ENCODE measurements around the gene CTXN1.

Gene CTXN1

DNA sequence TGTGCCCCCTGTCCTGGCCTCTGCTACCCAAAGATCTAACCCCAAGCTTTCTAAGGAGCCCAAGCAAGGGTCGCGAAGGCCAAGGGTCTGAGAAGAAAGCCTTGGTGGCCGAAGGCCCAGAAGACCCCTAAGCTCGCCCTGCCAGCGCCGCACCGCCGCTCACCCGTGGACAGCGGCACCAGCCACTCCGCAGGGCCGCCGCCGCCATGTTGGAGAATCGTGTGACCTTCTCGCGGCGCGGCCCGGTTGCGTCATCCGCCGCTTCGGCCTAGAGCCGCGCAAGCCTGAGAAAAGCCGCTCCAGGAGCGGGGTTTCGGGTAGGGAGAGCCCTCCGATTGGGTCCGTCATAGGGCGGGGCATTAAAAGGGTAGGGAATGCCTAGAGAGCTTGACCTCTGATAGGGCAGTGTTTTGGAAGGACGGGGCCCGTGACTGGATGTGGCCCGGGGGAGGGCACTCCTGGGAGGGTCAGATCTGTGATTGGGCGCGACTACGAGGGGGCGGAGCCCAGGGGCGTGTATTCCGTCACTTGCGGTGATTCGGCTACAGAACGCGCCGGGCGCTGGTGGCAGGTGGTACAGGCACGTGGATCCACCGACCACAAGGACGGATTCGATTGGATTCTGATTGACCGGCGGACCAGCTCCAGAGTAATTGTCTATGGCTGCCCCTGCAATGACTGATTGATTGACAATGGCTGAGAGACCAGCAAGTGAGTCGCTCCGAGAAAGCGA lies 17.7 kb upstream of the CTXN1 start, which contains the start of gene TIMM44 (continued):
- TF ChIP-seq, protein P1, sequence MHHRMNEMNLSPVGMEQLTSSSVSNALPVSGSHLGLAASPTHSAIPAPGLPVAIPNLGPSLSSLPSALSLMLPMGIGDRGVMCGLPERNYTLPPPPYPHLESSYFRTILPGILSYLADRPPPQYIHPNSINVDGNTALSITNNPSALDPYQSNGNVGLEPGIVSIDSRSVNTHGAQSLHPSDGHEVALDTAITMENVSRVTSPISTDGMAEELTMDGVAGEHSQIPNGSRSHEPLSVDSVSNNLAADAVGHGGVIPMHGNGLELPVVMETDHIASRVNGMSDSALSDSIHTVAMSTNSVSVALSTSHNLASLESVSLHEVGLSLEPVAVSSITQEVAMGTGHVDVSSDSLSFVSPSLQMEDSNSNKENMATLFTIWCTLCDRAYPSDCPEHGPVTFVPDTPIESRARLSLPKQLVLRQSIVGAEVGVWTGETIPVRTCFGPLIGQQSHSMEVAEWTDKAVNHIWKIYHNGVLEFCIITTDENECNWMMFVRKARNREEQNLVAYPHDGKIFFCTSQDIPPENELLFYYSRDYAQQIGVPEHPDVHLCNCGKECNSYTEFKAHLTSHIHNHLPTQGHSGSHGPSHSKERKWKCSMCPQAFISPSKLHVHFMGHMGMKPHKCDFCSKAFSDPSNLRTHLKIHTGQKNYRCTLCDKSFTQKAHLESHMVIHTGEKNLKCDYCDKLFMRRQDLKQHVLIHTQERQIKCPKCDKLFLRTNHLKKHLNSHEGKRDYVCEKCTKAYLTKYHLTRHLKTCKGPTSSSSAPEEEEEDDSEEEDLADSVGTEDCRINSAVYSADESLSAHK (tag by site-specific recombination; IDR thresholded peaks at IDR 0.05) = 0 out of 2 replicates have a peak, but pooled peaks have one; percentile 35
- TF ChIP-seq ZNF600 (tag by site-specific recombination; IDR thresholded peaks at IDR 0.05) (no peak), ZNF585B (tag by site-specific recombination; IDR thresholded peaks at IDR 0.05) (no peak; the same call in none of the 2 replicates), ZNF624 (tag by site-specific recombination; IDR thresholded peaks at IDR 0.05) (no peak), ZNF266 (tag by site-specific recombination; IDR thresholded peaks at IDR 0.05; ENCODE audit: low read depth) (no peak), ZNF24 (tag by site-specific recombination; IDR thresholded peaks at IDR 0.05) (peak; percentile 36), ZNF18 (tag by site-specific recombination; IDR thresholded peaks at IDR 0.05) (no peak), ZNF280C (tag by site-specific recombination; IDR thresholded peaks at IDR 0.05) (no peak), TCF7L2 (IDR thresholded peaks at IDR 0.05; ENCODE audit: borderline replicate concordance, low read depth, low read length) (no peak), ZNF610 (tag by site-specific recombination; IDR thresholded peaks at IDR 0.05; ENCODE audit: borderline replicate concordance) (peak; percentile 93), SP3 (tag by site-specific recombination; IDR thresholded peaks at IDR 0.05) (peak; percentile 97), GLI2 (tag by site-specific recombination; IDR thresholded peaks at IDR 0.05; ENCODE audit: borderline replicate concordance, low read depth) (no peak), KLF8 (tag by site-specific recombination; IDR thresholded peaks at IDR 0.05) (peak; percentile 61; the same call in 1 of the 2 replicates), GLIS2 (tag by site-specific recombination; IDR thresholded peaks at IDR 0.05) (0 out of 2 replicates have a peak, but pooled peaks have one; percentile 40), ZFHX2 (tag by site-specific recombination; conservative IDR thresholded peaks at IDR 0.05) (0 out of 2 replicates have a peak, but pooled peaks have one; percentile 7), ZNF521 (tag by site-specific recombination; IDR thresholded peaks at IDR 0.05) (no peak), ZNF16 (tag by site-specific recombination; IDR thresholded peaks at IDR 0.05; ENCODE audit: low read depth) (no peak), ZNF501 (tag by site-specific recombination; IDR thresholded peaks at IDR 0.05) (no peak), ZNF544 (tag by site-specific recombination; IDR thresholded peaks at IDR 0.05) (no peak), ZFP37 (tag by site-specific recombination; IDR thresholded peaks at IDR 0.05) (peak; percentile 73), ZNF626 (tag by site-specific recombination; IDR thresholded peaks at IDR 0.05) (no peak)
- TF ChIP-seq, protein P2, sequence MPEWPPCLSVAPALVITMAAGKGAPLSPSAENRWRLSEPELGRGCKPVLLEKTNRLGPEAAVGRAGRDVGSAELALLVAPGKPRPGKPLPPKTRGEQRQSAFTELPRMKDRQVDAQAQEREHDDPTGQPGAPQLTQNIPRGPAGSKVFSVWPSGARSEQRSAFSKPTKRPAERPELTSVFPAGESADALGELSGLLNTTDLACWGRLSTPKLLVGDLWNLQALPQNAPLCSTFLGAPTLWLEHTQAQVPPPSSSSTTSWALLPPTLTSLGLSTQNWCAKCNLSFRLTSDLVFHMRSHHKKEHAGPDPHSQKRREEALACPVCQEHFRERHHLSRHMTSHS (tag by site-specific recombination; IDR thresholded peaks at IDR 0.05) = no peak
- TF ChIP-seq, protein P3, sequence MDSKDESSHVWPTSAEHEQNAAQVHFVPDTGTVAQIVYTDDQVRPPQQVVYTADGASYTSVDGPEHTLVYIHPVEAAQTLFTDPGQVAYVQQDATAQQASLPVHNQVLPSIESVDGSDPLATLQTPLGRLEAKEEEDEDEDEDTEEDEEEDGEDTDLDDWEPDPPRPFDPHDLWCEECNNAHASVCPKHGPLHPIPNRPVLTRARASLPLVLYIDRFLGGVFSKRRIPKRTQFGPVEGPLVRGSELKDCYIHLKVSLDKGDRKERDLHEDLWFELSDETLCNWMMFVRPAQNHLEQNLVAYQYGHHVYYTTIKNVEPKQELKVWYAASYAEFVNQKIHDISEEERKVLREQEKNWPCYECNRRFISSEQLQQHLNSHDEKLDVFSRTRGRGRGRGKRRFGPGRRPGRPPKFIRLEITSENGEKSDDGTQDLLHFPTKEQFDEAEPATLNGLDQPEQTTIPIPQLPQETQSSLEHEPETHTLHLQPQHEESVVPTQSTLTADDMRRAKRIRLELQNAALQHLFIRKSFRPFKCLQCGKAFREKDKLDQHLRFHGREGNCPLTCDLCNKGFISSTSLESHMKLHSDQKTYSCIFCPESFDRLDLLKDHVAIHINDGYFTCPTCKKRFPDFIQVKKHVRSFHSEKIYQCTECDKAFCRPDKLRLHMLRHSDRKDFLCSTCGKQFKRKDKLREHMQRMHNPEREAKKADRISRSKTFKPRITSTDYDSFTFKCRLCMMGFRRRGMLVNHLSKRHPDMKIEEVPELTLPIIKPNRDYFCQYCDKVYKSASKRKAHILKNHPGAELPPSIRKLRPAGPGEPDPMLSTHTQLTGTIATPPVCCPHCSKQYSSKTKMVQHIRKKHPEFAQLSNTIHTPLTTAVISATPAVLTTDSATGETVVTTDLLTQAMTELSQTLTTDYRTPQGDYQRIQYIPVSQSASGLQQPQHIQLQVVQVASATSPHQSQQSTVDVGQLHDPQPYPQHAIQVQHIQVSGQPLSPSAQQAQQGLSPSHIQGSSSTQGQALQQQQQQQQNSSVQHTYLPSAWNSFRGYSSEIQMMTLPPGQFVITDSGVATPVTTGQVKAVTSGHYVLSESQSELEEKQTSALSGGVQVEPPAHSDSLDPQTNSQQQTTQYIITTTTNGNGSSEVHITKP (tag by site-specific recombination; IDR thresholded peaks at IDR 0.05) = peak; percentile 63
- TF ChIP-seq, protein P4, sequence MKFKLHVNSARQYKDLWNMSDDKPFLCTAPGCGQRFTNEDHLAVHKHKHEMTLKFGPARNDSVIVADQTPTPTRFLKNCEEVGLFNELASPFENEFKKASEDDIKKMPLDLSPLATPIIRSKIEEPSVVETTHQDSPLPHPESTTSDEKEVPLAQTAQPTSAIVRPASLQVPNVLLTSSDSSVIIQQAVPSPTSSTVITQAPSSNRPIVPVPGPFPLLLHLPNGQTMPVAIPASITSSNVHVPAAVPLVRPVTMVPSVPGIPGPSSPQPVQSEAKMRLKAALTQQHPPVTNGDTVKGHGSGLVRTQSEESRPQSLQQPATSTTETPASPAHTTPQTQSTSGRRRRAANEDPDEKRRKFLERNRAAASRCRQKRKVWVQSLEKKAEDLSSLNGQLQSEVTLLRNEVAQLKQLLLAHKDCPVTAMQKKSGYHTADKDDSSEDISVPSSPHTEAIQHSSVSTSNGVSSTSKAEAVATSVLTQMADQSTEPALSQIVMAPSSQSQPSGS (tag by site-specific recombination; IDR thresholded peaks at IDR 0.05; ENCODE audit: low read depth) = peak; percentile 90
